GM18861 (cell line): Measurements from ENCODE around the gene RFC4.

Experiments used
- ATAC-seq: cut with Tn5 transposase; IDR thresholded peaks from one replicate; pipeline ENCODE4 v1.9.1; 2021; ENCODE audit not compliant: unreplicated experiment

Gene RFC4

DNA sequence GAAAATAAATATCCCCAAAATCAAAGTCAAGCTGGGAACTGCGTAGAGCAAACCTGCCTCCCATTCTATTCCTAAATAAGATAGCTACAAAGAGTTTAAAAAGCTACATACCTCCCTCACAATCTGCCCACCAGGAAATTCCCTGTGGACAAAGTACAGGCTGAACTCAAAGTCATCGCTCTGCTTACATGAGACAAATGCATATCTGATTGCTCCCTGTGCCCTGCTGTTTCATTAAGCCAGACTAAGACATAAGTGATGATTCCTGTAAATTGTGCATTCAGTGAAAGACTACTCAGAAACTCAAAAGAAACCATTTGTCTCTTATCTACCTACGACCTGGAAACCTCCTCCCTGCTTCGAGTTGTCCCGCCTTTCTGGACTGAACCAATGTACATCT lies 51.4 kb downstream of the RFC4 start:
- ATAC-seq: no peak

DNA sequence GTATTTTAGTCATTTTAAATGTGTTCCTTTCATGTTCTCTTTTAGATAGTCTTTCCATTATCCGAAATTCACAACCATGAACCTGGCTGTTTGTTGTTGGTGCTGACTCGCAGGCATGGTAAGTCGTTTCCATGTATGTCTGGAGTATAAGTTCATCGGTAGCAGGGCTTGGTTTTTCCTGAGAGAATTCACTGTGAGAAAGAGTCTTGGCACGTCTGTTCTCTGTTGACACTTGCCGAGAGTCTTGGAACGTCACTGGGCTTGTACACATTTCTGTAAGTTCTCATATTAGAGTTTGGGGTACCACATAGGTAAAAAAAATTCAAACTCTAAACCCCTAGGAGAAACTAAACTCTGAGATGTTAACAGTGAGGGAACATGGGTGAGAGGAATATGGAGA lies 52.3 kb downstream of the RFC4 start:
- ATAC-seq: no peak

DNA sequence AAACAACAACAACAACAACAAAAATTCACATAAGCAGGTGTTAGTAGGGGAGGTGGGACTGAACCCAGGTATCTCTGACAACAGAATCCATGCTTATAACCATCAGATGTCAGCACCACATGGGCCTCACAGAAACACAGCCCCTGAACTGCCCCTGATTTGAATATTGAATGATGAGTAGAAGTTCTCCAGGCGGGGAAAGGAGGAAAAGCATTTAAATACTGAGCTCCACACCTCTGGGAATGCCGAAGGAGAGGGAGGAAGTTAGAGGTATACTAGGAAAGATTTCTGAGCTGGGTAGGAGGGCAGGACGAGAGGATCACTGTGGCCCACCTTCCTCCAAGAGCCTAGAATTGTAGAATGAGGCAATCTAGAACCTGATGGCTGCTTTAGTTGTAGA lies 54.8 kb downstream of the RFC4 start:
- no peak for ATAC-seq

DNA sequence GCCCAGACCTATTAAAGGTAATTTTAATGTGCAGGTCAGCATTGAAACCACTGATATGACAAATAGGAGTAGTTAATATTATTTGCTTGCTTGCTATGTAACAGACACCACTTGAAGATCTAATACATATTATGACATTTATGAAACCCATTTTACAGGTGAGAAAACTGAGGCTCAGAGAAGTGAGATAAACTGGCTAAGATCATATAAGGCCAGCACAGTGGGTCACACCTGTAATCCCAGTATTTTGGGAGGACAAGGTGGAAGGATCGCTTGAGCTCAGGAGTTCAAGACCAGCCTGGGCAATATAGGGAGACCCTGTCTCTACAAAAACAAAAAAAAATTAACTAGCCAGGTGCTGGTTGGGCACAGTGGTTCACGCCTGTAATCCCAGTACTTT lies 56.0 kb downstream of the RFC4 start:
- ATAC-seq: no peak

DNA sequence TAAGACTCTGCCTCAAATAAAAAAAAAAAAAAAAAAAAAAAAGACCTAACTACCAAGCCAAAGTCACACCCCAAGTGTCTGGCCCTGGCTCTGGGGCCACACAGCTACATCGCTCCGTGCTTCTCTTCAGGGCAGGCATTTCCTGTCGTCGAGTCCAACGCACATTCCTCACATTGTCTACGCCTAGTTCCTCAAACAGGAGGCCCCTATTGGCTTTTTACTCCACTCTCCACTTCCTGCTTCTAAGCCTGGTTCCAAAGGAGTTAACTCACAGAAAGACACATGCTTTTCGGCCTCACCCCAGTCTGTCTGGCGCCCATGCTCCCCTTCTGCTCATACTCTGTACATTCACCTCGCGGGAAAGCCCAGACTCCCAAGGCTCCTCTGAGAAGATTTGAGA lies 60.3 kb downstream of the RFC4 start:
- ATAC-seq: no peak

DNA sequence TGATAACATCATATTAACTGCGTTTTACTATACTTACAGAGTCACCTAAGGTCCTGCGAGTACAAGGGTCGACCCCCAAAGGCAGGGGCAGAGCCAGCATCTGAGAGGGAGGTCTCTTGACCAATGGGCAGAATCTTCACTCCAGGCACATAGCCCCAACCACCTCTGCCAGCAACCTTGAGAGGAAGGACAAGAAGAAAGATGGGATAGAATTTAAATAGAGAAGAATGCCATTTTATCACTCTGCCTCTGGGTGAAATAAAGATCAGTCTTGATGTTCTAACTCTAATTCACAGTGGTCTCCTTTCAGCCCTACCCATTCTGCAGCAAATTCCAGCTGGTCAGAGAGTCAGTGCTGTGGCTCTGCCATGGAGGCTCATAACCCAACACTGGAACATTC lies 62.6 kb downstream of the RFC4 start:
- ATAC-seq: no peak

DNA sequence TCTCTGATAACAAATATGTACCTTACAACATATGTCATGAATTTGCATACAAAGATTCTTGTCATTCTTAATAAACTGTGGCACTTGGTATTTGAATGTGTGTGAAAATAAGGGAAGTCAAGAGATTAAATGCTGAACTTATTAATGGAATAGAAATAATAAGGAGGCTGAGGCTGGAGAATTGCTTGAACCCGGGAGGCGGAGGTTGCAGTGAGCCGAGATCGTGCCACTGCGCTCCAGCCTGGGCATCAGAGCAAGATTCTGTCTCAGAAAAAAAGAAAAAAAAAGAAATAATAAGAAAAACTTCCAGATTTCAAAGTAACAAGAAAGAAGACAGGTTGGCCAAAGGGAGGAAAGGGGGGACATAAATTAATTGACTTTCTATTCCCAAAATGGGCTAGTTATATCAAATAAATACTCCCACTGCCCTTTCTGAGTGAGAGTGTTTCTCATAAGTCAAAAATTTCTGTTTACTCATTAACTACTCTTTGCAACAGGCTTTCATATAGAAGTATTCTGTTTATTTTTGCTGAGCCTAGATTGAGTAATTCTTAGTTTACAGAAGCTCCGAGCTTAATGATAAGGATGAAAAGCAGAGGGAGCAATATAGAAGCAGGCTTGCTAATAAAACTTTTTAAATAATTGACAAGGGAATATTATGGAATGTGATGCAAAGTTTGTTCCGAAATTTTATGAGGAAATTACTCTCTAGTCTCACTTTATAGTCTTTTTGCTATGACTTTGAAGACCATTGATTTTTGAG lies 63.5 kb downstream of the RFC4 start:
- no peak for ATAC-seq
